SU-DHL-6 (cell line): ENCODE data around the gene TMCC2.

Experiments
- CTCF ChIP-seq: fragments of 200-600 bp; sonication (generic); IDR thresholded peaks from one replicate; pipeline ENCODE4 v1.5.1; 2017; ENCODE audit warnings: antibody characterized with exemption, mild to moderate bottlenecking, low read length, moderate library complexity; ENCODE audit not compliant: insufficient read depth, poor library complexity, severe bottlenecking
- EZH2phosphoT487 ChIP-seq: fragments of 200-600 bp; sonication (generic), shearing (Covaris generic); conservative IDR thresholded peaks from 2 replicates; pipeline ENCODE4 v1.6.1; 2018; ENCODE audit warnings: mild to moderate bottlenecking, antibody characterized with exemption, low read length, moderate library complexity, mixed read lengths

DNA sequence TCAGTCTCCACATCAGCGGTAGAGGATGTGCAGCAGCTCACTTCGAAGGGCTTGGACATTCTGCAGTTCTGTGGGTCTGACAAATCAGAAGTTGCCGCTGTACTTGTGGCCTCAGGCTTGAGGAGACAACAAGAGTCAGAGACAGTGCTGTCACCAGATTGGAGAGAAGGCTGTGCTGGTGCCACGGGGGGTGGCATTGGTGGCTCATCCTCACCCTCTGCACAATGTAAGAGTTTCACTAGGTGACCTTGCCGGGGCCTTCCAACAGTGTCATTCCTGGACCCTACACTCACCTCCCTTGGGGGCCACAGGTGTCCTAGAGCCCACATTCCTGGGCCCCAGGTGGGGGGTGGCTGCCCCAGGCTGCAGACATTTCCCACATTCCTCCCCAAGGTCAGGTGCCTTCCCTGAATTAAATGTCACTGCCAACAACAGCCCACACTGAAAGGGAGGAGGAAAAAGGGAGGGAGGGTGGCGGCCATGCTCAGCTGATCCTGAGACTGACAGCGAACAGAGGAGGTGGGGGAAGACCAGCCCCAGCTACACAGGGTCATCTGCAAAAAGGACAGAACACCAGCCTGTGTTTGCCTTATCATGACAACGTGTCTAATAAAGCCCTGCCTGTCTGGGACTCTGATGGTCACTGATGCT is 46.4 kb downstream of the TMCC2 start:
- TF ChIP-seq CTCF (no peak), EZH2phosphoT487 (no peak)
